HCT116 (cell line): ENCODE data around the gene TRNAU1AP.

Experiments used
- ATF3 ChIP-seq: IDR thresholded peaks from 2 replicates; pipeline ENCODE4 v1.6.1; 2012
- CEBPB ChIP-seq: IDR thresholded peaks from 2 replicates; pipeline ENCODE4 v1.6.1; 2012; ENCODE audit warnings: low read depth
- CTCF ChIP-seq, 3 experiments: fragments of 200-600 bp in 1 of 3; sonication (generic) in 1 of 3; IDR thresholded peaks in 2 of 3; conservative IDR thresholded peaks in 1 of 3; 2 replicates each; pipeline ENCODE4 v1.5.1; 2012 to 2017; ENCODE audit warnings: low read depth in 2 of 3, low read length in 2 of 3, antibody characterized with exemption in 1 of 3, borderline replicate concordance in 1 of 3, control low read depth in 1 of 3, mild to moderate bottlenecking in 1 of 3, mixed read lengths in 1 of 3, mixed run types in 1 of 3, moderate library complexity in 1 of 3; ENCODE audit not compliant: insufficient read depth in 1 of 3
- EGR1 ChIP-seq: IDR thresholded peaks from 2 replicates; pipeline ENCODE4 v1.6.1; 2012; ENCODE audit warnings: low read depth
- EZH2phosphoT487 ChIP-seq: fragments of 200-600 bp; IDR thresholded peaks from 2 replicates; pipeline ENCODE4 v1.6.1; 2018; ENCODE audit warnings: antibody characterized with exemption, borderline replicate concordance
- MAX ChIP-seq: IDR thresholded peaks from 2 replicates; pipeline ENCODE4 v1.6.1; 2012
- POLR2A ChIP-seq: IDR thresholded peaks from 2 replicates; pipeline ENCODE4 v1.7.0; 2011; ENCODE audit warnings: borderline replicate concordance; ENCODE audit not compliant: insufficient read depth, insufficient read length; ENCODE audit errors: extremely low read depth
- POLR2AphosphoS5 ChIP-seq: IDR thresholded peaks from 2 replicates; pipeline ENCODE4 v1.6.1; 2011; ENCODE audit warnings: mild to moderate bottlenecking, low read depth, low read length, moderate library complexity
- REST ChIP-seq: IDR thresholded peaks from 2 replicates; pipeline ENCODE4 v1.6.1; 2012; ENCODE audit warnings: low read depth
- SP1 ChIP-seq: IDR thresholded peaks from 2 replicates; pipeline ENCODE4 v1.6.1; 2012; ENCODE audit warnings: low read depth
- SRF ChIP-seq: IDR thresholded peaks from 2 replicates; pipeline ENCODE4 v1.6.1; 2012; ENCODE audit warnings: low read depth
- TCF7L2 ChIP-seq: IDR thresholded peaks from 2 replicates; pipeline ENCODE4 v1.7.0; 2011; ENCODE audit warnings: borderline replicate concordance, inconsistent platforms; ENCODE audit not compliant: insufficient read depth, insufficient read length; ENCODE audit errors: extremely low read depth
- YY1 ChIP-seq: IDR thresholded peaks from 2 replicates; pipeline ENCODE4 v1.6.1; 2011; ENCODE audit warnings: low read length, low read depth, moderate library complexity, mild to moderate bottlenecking; ENCODE audit not compliant: insufficient replicate concordance; ENCODE audit errors: extremely low read depth
- ZNF274 ChIP-seq: fragments of 200-500 bp; sonication (Bioruptor generic); IDR thresholded peaks from 2 replicates; pipeline ENCODE4 v1.6.1; 2014; ENCODE audit warnings: mild to moderate bottlenecking, low read depth, low read length, inconsistent platforms

- TF ChIP-seq EZH2phosphoT487: no peak
- TF ChIP-seq POLR2A: no peak
- TF ChIP-seq TCF7L2: no peak
- no peak for TF ChIP-seq ATF3
- TF ChIP-seq CTCF (IDR thresholded peaks at IDR 0.05 in 2 of 3, conservative IDR thresholded peaks at IDR 0.05 in 1 of 3; ENCODE audit: borderline replicate concordance in 1 of 3, insufficient read depth in 1 of 3, low read depth in 2 of 3, low read length in 2 of 3): no peak
- TF ChIP-seq POLR2AphosphoS5: no peak
- TF ChIP-seq SRF: no peak
- TF ChIP-seq REST: no peak
- TF ChIP-seq MAX: no peak
- TF ChIP-seq YY1: no peak
- no peak for TF ChIP-seq CEBPB
- TF ChIP-seq SP1: no peak
- TF ChIP-seq ZNF274: no peak
- no peak for TF ChIP-seq EGR1
Measured at GRCh38 chr1:28565726-28566125, 12.8 kb downstream of the TRNAU1AP start.
